ENCODE measurements around the gene HELLS. TPM values are rescaled to one million over a fixed set of nuclear protein-coding genes. Genes with fewer than 3 reads are reported as not detected.
"Not testable (repeated sequence)": the region's sequence is repeated elsewhere in the genome, so short reads cannot be mapped to it uniquely, and the experiment has no call there.

The HELLS gene
- total RNA-seq, 2 experiments from 2014 or later, result 157 to 164 TPM

GRCh38 chr10:94617389-94617944 lies 71.9 kb downstream of the HELLS start:
- no peak for ATAC-seq
- Mint-ChIP-seq H3K9me3 (ENCODE audit: insufficient read depth) (no peaks in the 10 kb centered on the region), H3K4me3 (no peak overlapping the region), H3K27ac (no peak overlapping the region), H3K27me3 (ENCODE audit: low read depth) (no peaks in the 10 kb centered on the region), H3K36me3 (ENCODE audit: low read depth) (peaks cover 4% of the 10 kb centered on the region), H3K4me1 (ENCODE audit: low read depth) (peaks cover 2% of the 10 kb centered on the region)
- no peak for DNase-seq
- ChIA-PET CTCF (no interaction called here), POLR2A (no interaction called here)

GRCh38 chr10:94622666-94623205 lies 77.1 kb downstream of the HELLS start:
- Mint-ChIP-seq H3K4me3 (no peak overlapping the region), H3K27me3 (ENCODE audit: low read depth) (peaks cover 6% of the 10 kb centered on the region), H3K36me3 (ENCODE audit: low read depth) (no peaks in the 10 kb centered on the region), H3K9me3 (ENCODE audit: insufficient read depth) (no peaks in the 10 kb centered on the region), H3K27ac (no peak overlapping the region), H3K4me1 (ENCODE audit: low read depth) (no peaks in the 10 kb centered on the region)
- ChIA-PET POLR2A (no interaction called here), CTCF (no interaction called here)
- DNase-seq (no peak), ATAC-seq (no peak)

GRCh38 chr10:94623572-94623971 lies 78.0 kb downstream of the HELLS start:
- no peak for DNase-seq
- H3K4me3 Mint-ChIP-seq, result no peak overlapping the region

GRCh38 chr10:94626476-94626875 lies 80.9 kb downstream of the HELLS start:
- ChIA-PET POLR2A (interaction anchor here (0.6 kb wide), 1 partner anchor 125 kb away, joined by 3 read pairs; no protein-coding TSS in a partner anchor), CTCF (interaction anchor here (0.8 kb wide), 1 partner anchor 617 kb away, joined by 3 read pairs; no protein-coding TSS in a partner anchor)
- H3K36me3 Mint-ChIP-seq (ENCODE audit: low read depth), result no peaks in the 10 kb centered on the region
- no peaks in the 10 kb centered on the region for H3K9me3 Mint-ChIP-seq (ENCODE audit: insufficient read depth)
- H3K4me1 Mint-ChIP-seq (ENCODE audit: low read depth), result no peaks in the 10 kb centered on the region
- no peak overlapping the region for H3K27ac Mint-ChIP-seq
- no peak for DNase-seq
- ATAC-seq, result no peak
- peaks cover 12% of the 10 kb centered on the region for H3K27me3 Mint-ChIP-seq (ENCODE audit: low read depth)
- H3K4me3 Mint-ChIP-seq, result no peak overlapping the region

More at GRCh38 chr10:94623572-94623971, 78.0 kb downstream of the HELLS start:
- Mint-ChIP-seq H3K4me1 (ENCODE audit: low read depth) (no peaks in the 10 kb centered on the region), H3K9me3 (ENCODE audit: insufficient read depth) (no peaks in the 10 kb centered on the region), H3K36me3 (ENCODE audit: low read depth) (no peaks in the 10 kb centered on the region), H3K27me3 (ENCODE audit: low read depth) (peaks cover 9% of the 10 kb centered on the region), H3K27ac (no peak overlapping the region)
- no peak for ATAC-seq
- ChIA-PET POLR2A (no interaction called here), CTCF (no interaction called here)

- no peak for ATAC-seq
- DNase-seq, result no peak
- Mint-ChIP-seq H3K27me3 (ENCODE audit: low read depth) (peaks cover 12% of the 10 kb centered on the region), H3K27ac (no peak overlapping the region), H3K4me1 (ENCODE audit: low read depth) (no peaks in the 10 kb centered on the region), H3K9me3 (ENCODE audit: insufficient read depth) (no peaks in the 10 kb centered on the region), H3K36me3 (ENCODE audit: low read depth) (no peaks in the 10 kb centered on the region), H3K4me3 (no peak overlapping the region)
- CTCF ChIA-PET, result interaction anchor here (1.0 to 1.4 kb wide), 2 partner anchors 16 to 616 kb away, joined by 3 to 5 read pairs; no protein-coding TSS in a partner anchor
- POLR2A ChIA-PET, result no interaction called here
These were observed 81.9 kb downstream of the HELLS start for GRCh38 chr10:94627511-94627910.

- CTCF ChIA-PET, result interaction anchor here (1.0 to 1.4 kb wide), 3 partner anchors 10 to 616 kb away, joined by 3 to 4 read pairs (median 4); no protein-coding TSS in a partner anchor
- H3K4me3 Mint-ChIP-seq, result no peak overlapping the region
These were observed 84.6 kb downstream of the HELLS start for GRCh38 chr10:94630017-94630688.

GRCh38 chr10:94631077-94631875 lies 85.7 kb downstream of the HELLS start:
- Mint-ChIP-seq H3K27me3 (ENCODE audit: low read depth) (peaks cover 14% of the 10 kb centered on the region), H3K36me3 (ENCODE audit: low read depth) (no peaks in the 10 kb centered on the region), H3K4me1 (ENCODE audit: low read depth) (no peaks in the 10 kb centered on the region), H3K4me3 (no peak overlapping the region), H3K9me3 (ENCODE audit: insufficient read depth) (no peaks in the 10 kb centered on the region), H3K27ac (no peak overlapping the region)
- ChIA-PET POLR2A (no interaction called here), CTCF (interaction anchor here (0.6 kb wide), 1 partner anchor 612 kb away, joined by 3 read pairs; no protein-coding TSS in a partner anchor)
- DNase-seq (no peak), ATAC-seq (no peak)

More at GRCh38 chr10:94630017-94630688, 84.6 kb downstream of the HELLS start:
- H3K36me3 Mint-ChIP-seq (ENCODE audit: low read depth), result no peaks in the 10 kb centered on the region
- no peak for ATAC-seq
- DNase-seq, result no peak
- no peaks in the 10 kb centered on the region for H3K9me3 Mint-ChIP-seq (ENCODE audit: insufficient read depth)
- POLR2A ChIA-PET, result no interaction called here
- H3K27me3 Mint-ChIP-seq (ENCODE audit: low read depth), result peaks cover 12% of the 10 kb centered on the region
- H3K4me1 Mint-ChIP-seq (ENCODE audit: low read depth), result no peaks in the 10 kb centered on the region
- no peak overlapping the region for H3K27ac Mint-ChIP-seq

- ChIA-PET POLR2A (no interaction called here), CTCF (no interaction called here)
- DNase-seq, result no peak
- Mint-ChIP-seq H3K27ac (no peak overlapping the region), H3K27me3 (ENCODE audit: low read depth) (peaks cover 7% of the 10 kb centered on the region), H3K4me3 (no peak overlapping the region), H3K9me3 (ENCODE audit: insufficient read depth) (peaks cover under 1% of the 10 kb centered on the region), H3K36me3 (ENCODE audit: low read depth) (no peaks in the 10 kb centered on the region), H3K4me1 (ENCODE audit: low read depth) (no peaks in the 10 kb centered on the region)
- no peak for ATAC-seq
These were observed 87.4 kb downstream of the HELLS start for GRCh38 chr10:94632954-94633353.

- not testable (repeated sequence) for ATAC-seq; H3K27me3 Mint-ChIP-seq (ENCODE audit: low read depth)
These were observed 92.5 kb downstream of the HELLS start for GRCh38 chr10:94638097-94638496.

GRCh38 chr10:94639902-94640301 lies 94.3 kb downstream of the HELLS start:
- CTCF ChIA-PET, result interaction anchor here (1.6 kb wide), 1 partner anchor 10 kb away, joined by 4 read pairs; no protein-coding TSS in a partner anchor
- ATAC-seq, result no peak

More at GRCh38 chr10:94638097-94638496, 92.5 kb downstream of the HELLS start:
- H3K9me3 Mint-ChIP-seq (ENCODE audit: insufficient read depth); H3K27ac Mint-ChIP-seq; POLR2A ChIA-PET; H3K4me1 Mint-ChIP-seq (ENCODE audit: low read depth); H3K4me3 Mint-ChIP-seq; DNase-seq; CTCF ChIA-PET; H3K36me3 Mint-ChIP-seq (ENCODE audit: low read depth): not testable (repeated sequence)

GRCh38 chr10:94640562-94640961 lies 95.0 kb downstream of the HELLS start:
- peaks cover 4% of the 10 kb centered on the region for H3K9me3 Mint-ChIP-seq (ENCODE audit: insufficient read depth)
- CTCF ChIA-PET, result interaction anchor here (1.6 kb wide), 1 partner anchor 11 kb away, joined by 4 read pairs; no protein-coding TSS in a partner anchor
- H3K27me3 Mint-ChIP-seq (ENCODE audit: low read depth), result peaks cover 3% of the 10 kb centered on the region
- H3K36me3 Mint-ChIP-seq (ENCODE audit: low read depth), result no peaks in the 10 kb centered on the region
- H3K4me3 Mint-ChIP-seq, result no peak overlapping the region
- DNase-seq, result no peak
- POLR2A ChIA-PET, result no interaction called here
- H3K4me1 Mint-ChIP-seq (ENCODE audit: low read depth), result no peaks in the 10 kb centered on the region
- no peak for ATAC-seq
- H3K27ac Mint-ChIP-seq, result no peak overlapping the region

More at GRCh38 chr10:94639902-94640301, 94.3 kb downstream of the HELLS start:
- Mint-ChIP-seq H3K27me3 (ENCODE audit: low read depth) (peaks cover 3% of the 10 kb centered on the region), H3K27ac (no peak overlapping the region), H3K9me3 (ENCODE audit: insufficient read depth) (peaks cover 4% of the 10 kb centered on the region), H3K36me3 (ENCODE audit: low read depth) (no peaks in the 10 kb centered on the region), H3K4me1 (ENCODE audit: low read depth) (no peaks in the 10 kb centered on the region), H3K4me3 (no peak overlapping the region)
- DNase-seq, result no peak
- POLR2A ChIA-PET, result no interaction called here

Data from activated CD8-positive, alpha-beta T cell treated with anti-CD3 and anti-CD28 coated beads, Interleukin-2, amount 10 ng/mL, durations not matched to agents 7 days and 5 days (primary cell).